ENCODE measurements around the gene RSU1.

The RSU1 gene

DNA sequence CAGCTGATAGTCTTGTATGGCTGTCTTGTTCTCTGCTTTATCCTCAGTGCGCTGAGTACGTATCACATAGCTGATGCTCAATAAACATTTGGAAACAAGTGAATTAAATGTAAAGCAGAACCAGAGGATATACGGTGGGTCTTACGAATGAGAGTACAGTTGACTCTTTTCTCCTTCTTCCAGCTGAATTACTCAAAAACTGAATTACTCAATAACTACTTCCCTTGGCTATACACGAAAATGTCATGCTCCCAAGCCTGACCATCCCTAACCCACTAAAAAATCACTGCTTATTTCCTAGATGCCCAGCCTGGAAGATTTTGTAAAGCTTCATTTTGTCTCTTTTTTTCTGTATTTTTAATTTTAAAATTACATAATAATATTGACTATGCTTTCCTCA lies 3.2 kb upstream of the RSU1 start:
- DNase-seq: no peak

DNA sequence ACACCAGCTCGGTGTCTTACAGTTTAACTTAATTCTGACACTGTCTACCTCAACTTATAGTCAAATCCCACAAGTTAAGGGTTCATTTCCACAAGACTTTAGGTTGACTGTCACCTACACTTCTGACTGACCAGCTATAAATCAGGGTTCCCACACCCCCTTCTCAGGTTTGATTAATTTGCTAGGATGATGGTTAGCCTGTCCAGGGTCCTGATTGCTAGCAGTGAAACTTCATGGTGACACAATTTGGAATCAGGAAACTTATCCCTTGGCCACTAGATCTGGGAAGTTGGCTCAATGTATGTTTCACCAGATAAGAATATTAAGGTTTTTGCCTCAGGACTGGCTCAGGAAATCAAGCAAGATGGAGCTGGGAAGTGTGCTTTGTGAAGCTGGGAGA lies 2.8 kb upstream of the RSU1 start:
- DNase-seq: no peak

DNA sequence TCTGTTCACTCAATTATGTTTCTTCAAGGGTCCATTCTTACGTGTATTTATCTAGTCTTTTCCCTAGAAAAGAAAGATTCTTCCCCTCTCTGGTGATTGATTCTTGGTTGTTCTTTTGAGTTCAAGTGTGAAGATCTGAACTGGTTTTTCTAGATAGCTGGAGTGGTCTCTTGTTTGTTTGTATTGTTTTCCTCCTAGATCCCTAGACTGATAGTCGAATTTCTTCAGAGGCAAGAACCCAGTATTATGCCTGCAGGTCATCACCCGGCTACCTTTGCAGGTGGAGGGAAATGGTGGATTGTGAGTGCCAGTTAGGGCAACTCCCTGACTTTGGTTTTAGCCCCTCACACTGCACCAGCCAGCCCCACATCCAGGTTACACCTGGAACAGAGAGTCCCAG lies 2.2 kb upstream of the RSU1 start:
- DNase-seq: no peak

DNA sequence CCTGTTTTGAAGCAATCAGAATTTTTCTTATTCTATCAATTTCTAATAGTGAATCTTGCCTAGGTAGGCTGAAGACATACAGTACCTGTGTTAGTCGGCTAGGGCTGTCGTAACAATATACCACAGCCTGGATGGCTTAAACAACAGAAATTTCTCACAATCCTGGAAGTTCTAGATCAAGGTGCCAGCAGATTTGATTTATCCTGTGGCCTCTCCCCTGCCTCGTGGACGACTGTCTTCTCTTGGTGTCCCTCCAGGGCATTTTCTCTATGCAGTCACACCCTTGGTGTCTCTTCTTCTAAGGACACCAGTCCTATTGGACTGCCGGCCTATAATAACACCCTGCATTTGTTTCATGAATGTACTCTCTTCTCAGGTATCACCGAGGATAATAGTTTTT lies 1.8 kb upstream of the RSU1 start:
- no peak for DNase-seq

DNA sequence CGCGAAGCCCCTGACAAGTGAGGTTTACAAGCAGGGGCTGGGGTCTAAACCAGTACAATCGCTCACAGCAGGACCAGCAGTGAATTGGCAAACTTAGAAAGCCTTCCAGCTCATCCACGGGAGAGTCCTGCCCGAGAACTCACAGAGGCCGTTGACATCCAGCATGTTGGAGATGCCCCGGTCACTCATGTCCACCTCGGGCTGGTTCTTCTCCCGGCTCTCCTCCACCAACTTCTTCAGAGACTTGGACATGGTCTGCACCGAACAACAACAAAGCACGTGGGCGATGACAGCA lies 447 bp downstream of the RSU1 start:
- no peak for DNase-seq

DNA sequence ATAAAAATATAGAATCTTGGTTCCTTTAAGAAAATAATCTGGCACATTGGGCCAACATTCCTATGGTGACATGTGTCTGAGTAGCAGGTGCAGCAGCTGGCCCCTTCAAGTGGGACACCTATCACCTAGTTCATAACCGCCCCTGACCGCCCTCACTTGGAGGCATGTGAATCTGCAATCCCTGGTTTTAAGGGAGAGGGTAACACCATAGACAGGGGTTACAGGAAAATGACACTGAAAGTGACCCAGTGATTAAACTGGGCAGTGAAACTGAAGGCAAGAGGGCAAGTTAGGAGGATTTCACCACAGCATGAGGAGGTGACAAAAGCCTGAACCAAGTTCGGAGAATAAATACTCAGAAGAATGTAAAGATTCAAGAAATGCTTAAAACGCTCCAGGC lies 1.1 kb downstream of the RSU1 start:
- no peak for DNase-seq

DNA sequence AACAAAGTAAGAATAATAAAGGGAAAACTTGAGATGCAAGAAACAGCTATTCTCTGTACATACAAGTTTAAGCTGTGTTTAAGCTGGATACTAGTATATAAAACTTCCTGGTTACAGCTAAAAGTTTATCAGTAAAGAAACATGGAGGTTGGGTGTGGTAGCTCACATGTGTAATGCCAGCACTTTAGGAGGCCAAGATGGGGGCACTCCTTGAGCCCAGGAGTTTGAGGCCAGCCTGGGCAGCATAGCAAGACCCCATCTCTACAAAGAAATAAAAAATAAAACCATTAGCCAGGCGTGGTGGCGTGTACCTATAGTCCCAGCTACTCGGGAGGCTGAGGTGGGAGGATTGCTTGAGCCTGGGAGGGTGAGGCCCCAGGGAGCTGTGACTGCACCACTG lies 3.2 kb downstream of the RSU1 start:
- no peak for DNase-seq

DNA sequence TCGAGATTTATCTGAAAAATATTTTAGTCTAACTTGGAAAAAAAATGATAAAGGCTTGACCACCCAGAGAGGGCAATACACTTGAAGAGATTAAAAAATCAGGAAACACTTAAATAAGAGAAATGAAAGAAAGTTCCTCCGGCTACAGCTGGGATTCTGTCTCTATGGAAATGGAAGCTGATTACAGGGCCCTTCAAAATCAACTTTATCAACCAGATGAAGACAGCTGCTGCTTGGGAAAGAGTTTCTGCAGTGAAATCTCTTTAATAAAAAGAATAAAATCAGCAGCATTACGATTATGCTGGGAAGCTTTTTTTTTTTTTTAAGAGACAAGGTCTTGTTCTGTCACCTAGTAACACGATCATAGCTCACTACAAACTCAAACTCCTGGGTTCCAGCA lies 4.5 kb downstream of the RSU1 start:
- no peak for DNase-seq

DNA sequence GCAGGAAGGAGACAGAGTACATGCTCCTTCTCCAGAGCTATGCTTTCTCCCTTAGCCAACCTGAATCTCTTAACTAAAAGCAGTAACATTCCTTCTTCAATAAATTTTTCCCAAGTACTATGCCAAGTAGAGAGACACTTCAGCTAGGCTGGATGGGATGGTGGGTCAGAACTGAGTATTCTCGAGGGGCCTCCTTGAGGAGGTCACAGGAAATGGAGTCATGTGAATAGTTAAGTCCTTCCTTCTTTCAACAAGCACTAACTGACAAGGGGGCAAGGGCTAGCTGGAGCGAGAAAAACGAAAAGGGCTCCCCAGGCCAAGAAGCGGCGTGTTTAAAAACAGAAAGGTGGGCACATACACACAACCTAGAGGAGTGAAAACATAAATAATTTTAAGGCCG lies 5.5 kb downstream of the RSU1 start:
- DNase-seq: no peak

DNA sequence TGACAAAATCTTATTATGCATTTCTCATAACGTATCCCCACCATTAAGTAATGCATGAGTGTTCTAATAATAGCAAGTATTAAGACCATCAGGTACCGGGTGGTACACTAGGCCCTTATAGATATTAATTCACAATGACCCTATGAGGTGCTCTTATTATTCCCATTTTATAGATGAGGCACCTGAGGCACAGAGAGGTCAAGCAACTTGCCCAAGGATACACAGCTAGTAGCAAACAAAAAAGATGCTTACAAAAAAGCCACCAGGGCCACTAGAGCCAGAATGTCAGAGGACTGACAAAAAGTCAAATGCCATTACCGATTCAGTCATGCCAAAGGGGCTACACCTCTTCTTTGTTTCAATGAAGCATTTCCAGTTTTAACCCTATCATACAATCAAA lies 5.9 kb downstream of the RSU1 start:
- no peak for DNase-seq

DNA sequence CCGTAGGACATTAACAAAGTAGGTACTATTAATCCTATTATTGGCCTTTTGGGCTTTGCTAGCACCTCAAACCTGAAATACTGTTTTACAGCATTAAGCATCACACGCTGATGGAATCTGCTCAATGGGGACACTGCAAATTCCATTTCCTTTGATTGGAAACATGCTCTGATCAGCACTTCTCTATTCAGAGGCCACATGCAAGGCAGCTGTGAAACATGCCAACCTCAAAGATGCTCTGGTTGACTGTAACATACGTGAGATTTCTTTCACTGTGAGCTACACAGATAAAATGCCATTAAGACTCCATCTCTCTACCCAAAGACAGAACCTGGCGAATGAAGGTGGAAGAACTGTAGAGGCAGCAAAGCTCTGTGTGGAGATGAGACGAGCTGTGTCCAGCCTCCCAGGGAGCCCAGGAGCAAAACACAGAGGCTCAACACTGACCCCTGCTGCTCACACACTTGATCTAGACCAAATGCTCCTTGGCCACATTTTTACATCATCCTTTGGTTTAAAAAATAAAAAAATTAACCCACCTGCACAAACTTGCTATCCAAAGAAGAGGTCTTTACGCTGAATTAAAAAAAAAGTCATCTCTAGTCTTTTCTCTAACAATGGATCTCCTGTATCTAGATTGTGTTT lies 8.0 kb downstream of the RSU1 start:
- no peak for DNase-seq

DNA sequence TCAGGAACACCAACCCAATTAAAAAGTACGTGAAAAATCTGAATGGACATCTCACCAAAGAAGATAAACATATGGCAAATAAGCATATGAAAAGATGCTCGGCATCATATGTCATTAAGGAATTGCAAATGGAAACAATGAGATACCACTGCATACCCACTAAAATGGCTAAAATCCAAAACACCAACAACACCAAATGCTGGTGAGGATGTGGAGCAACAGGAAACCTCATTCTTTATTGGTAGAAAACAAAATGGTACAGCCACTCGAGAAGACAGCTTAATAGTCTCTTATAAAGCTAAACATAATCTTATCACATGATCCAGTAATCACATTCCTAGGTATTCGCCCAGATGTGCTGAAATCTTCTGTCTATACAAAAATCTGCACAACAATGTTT lies 13.1 kb downstream of the RSU1 start:
- DNase-seq: no peak

DNA sequence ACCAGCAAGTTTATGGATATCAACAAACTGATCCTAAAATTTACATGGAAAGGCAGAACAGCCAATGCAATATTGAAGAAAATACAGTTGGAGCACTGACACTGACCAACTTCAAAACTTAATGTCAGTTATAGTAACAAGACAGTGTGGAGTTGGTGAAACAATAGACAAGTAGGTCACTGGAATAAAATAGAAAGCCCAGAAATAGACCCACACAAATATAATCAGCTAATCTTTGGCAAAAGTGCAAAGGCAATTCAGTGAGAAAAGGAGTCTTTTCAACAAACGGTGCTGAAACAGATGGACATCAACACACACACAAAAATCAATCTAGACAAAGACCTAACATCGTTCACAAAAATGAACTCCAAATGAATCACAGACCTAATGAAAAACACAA lies 13.8 kb downstream of the RSU1 start:
- no peak for DNase-seq

DNA sequence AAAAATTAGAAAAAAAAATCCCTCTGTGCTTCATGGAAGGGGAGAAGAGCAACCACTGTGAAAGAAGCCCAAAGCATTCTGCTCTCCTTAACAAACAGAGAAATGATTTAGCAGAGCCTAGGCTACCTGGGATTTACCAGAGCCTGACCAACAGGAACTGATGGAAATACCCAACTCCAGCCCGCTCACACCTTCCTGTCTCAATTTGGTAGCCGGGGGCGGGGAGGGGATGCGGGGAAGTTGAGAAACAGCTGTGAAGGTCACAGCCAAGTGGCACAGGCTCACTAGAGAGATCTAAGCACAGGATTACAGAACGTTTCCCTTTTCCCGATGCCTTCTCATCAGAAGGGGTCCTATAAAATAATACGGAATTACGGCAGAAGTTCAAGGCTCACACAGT lies 17.6 kb downstream of the RSU1 start:
- DNase-seq: no peak

DNA sequence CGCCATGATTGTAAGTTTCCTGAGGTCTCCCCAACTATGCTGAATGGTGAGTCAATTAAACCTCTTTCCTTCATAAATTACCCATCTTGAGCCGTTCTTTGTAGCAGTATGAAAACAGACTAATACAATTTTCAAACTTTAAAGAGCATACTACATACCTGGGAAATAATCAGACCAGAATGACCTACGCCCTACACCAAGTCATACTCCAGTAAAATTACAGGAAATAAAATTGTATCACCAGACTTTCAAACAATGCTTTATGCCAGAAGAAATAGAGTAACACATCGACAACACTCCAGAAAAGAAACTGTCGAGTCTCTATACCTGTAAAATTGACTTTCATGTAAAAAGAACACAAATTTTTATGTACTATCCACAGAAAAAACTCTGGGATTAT lies 18.7 kb downstream of the RSU1 start:
- DNase-seq: no peak

DNA sequence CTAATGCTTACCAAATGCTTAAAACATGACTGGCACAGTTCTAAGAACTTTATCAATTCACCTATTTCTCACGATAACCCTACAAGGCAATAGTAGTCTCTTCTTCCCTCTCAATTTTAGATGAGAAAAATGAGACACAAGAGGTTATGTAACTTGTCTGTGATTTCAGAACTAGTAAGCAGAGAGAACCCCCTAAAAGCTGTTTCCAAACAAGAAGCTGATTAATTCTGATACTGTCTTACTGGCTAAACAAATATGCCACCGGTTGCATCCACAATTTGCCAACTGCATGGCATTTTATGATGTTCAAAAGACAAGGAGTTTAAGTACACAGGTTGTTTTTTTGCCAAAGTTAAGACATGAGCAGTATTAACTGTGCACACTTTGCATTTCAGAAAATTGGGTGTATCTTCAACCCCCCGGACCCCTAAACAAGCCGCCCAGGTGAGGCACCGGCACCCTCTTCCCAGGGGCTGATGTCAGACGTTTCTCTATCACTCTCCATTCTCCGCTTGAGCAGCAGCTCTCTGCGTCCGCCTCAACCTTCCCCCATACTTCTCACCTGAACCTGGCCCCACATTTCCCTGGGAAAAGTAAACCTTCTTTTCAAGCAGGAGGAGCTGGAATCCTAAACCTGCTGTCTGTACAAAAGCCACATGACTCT lies 21.7 kb downstream of the RSU1 start:
- no peak for DNase-seq

DNA sequence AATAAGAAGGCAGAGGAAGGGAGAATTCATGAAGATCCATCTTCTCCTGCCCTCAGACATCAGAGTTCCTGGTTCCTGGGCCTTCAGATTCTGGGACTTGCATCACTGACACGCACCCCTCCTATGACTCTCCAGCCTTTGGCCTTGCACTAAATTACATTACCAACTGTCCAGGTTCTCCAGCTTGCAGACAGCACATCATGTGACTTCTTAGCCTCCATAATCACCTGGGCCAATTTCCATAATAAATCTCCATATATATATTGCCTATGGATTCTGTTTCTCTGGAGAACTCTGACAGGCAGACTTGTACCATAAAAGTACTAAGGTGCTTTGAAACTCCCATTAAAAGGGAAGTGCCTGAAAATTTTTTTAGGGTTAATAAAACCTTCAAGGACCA lies 23.2 kb downstream of the RSU1 start:
- DNase-seq: no peak

DNA sequence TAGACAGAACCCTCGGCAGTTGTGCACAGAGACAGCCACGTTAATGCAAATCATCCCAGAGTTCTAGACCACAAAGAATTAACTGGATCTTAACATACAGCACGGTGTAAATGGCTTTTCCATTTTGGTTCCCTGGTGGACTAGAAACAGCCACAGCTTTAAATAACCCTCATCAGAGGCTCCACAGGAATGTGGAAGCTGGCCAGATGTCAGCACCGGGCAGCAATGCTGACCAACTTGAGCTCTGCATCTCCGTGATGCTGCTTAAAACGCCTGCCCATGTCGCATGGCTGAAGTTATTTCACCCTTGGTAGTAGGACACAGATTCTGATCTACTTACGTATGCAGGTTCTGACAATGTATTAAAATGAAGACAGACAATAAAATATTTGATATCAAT lies 24.5 kb downstream of the RSU1 start:
- DNase-seq: no peak

DNA sequence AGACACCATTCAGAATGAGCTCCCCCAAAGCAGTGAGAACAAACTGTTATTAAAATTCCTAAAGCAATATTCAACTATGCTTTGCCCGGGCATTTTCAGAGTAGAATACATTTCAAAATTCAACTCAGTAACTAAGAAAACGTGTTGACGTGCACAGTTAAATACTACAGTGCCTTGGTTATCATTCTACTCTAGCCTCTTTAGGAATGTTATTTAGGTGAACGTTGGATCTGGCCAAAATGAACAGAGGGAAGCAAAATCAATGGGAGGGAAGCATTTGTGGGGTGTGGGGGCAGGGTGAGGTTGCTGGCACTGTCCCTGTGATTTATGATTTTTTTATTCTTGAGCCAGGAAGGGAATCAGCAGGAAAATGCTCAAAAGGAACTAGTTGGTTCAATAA lies 27.5 kb downstream of the RSU1 start:
- no peak for DNase-seq

DNA sequence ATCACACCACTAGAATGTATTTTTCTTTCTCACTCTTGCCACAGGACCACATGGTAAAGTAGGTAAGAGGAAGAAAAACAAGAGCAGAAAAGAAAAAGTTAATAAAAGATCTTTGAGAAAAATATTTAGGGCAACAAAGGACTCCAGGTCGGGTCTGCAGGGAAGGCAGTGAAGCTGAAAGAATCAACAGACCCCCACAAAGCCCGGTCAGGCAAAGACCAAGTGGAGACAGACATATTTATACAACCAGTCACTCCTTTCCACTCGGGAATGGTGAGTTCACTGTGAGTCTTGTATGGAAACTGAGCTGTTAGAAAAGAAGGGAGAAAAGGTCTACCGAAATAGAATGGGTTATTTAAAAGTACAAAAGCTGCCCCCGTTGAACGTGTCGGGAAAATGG lies 28.0 kb downstream of the RSU1 start:
- DNase-seq: no peak

DNA sequence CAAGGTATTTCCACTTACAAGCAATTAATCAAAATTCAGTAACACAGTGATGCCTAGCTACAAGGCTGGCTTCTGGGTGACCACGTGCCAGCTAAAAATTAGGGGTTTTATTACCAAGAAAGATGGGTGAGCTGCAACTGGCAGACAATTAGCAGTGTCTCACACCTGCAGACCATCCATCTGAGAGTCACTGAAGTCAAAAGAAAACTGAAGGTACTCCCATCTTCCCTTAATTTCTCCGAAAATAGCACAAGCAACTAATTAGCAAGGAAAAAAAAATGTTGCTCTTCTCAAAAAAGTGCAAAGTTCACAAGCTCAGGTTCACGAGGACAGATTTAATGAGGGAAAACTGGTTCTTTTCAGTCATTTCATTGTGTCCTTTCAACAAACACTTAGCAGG lies 28.4 kb downstream of the RSU1 start:
- no peak for DNase-seq

DNA sequence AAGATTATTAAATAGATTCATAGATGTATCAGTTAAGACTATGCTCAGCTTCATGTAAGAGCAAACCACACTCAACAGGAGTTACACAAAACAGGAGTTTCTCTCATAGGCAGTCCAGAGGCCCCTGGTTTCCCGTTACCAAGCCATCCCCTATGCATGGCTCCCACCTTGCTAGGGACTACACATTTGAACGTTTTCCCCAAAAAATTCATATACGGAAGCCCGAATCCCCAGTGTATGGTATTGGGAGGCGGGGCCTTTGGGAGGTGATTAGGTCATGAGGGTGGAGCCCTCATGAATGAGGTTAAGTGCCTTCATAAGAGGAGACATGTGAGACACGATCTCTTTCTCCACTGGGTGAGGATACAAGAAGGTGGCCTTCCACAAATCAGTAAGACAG lies 29.1 kb downstream of the RSU1 start:
- no peak for DNase-seq

DNA sequence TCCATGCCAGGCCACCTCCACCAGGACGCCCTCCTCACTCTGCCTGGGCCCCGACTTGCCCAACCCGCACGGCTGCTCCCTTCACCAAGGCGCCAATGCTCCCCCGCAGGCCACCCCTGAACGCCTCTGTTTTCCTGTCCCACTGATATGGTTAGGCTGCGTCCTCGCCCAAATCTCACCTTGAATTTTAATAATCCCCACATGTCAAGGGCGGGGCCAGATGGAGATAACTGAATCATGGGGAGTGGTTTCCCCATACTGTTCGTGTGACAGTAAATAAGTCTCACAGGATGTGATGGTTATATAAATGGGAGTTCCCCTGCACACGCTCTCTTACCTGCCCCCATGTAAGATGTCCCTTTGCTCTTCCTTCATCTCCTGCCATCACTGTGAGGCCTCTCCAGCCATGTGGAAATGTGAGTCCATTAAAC lies 29.8 kb downstream of the RSU1 start:
- no peak for DNase-seq

DNA sequence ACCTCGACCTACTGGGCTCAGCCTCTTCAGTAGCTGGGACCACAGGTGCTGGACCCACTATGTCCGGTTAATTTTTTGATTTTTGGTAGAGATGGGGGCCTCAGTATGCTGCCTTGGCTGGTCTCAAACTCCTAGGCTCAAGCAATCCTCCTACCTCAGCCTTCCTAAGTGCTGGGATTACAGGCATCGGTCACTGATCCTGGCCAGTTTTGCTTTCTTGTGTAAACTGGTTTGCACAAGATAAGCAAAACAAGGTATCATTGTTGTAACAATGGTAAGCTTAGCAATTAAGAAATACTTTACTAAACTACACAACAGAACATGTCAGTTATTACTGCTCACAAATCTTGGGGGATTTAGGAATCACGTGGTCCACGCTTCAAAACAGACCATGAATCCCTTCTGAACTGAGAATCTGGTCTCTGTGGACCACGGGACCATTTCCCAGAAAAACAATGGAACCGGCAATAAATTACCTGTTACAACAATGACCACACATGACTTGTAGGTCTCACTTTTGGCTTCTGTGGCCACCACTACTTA lies 36.8 kb downstream of the RSU1 start:
- no peak for DNase-seq

DNA sequence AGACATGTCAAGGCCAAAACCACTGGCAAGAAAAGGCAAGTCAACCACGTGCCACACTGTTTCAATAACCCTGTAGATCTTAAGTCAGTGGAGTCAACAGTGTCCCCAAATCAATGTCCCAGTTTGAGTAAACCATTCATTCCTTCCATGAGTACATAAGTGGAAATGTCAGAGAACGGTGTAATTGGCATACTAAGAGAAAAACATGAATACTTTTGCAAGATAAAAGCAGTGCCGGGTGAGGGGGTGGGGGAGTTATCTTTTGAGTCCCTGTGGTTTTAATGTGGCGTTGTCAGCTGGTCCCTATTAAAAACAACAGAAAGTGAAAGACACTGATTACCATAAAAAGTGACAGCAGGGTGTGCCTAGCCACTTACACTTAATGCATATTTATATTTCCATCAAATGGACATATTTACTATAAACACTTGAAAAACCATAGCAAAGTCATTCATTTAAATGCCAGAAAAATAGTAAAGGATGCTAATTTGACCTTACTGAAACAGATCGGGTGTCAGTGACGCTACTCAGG lies 37.8 kb downstream of the RSU1 start:
- DNase-seq: no peak

Data from NCI-H1436 treated with DMSO at 0.1 percent for 48 hours (cell line).